H1 (cell line): ENCODE measurements around the gene BPIFB6. TPM values are rescaled to one million over a fixed set of nuclear protein-coding genes. Genes with fewer than 3 reads are reported as not detected.

ENCODE experiments used
- FOSL1 ChIP-seq: IDR thresholded peaks from 2 replicates; pipeline ENCODE4 v1.6.1; 2011; ENCODE audit warnings: mild to moderate bottlenecking, low read depth, low read length, moderate library complexity; ENCODE audit not compliant: insufficient read depth
- JUN ChIP-seq: IDR thresholded peaks from 2 replicates; pipeline ENCODE4 v1.6.1; 2011; ENCODE audit warnings: low read depth, mild to moderate bottlenecking, improper control_type of control experiment, low read length
- KDM4A ChIP-seq: IDR thresholded peaks from one replicate; pipeline ENCODE4 v1.7.1; 2012; ENCODE audit warnings: low read depth, mild to moderate bottlenecking, moderate library complexity, low read length, inconsistent platforms; ENCODE audit not compliant: severe bottlenecking
- MAX ChIP-seq: IDR thresholded peaks from 2 replicates; pipeline ENCODE4 v1.6.1; 2012; ENCODE audit warnings: inconsistent platforms
- POLR2A ChIP-seq, 2 experiments: IDR thresholded peaks; 1 replicate in 1 of 2; 2 replicates in 1 of 2; pipeline ENCODE4 v1.6.1; 2011; ENCODE audit warnings: low read depth in 2 of 2, low read length in 2 of 2, mild to moderate bottlenecking in 2 of 2; ENCODE audit errors: control extremely low read depth in 1 of 2
- SIRT6 ChIP-seq: IDR thresholded peaks from one replicate; pipeline ENCODE4 v1.7.1; 2012; ENCODE audit warnings: low read length, inconsistent platforms
- SIX5 ChIP-seq: IDR thresholded peaks from 2 replicates; pipeline ENCODE4 v1.6.1; 2011; ENCODE audit warnings: mild to moderate bottlenecking, low read depth, low read length
- TCF12 ChIP-seq: IDR thresholded peaks from 2 replicates; pipeline ENCODE4 v1.6.1; 2011; ENCODE audit warnings: low read depth, mild to moderate bottlenecking, low read length
- polyA plus RNA-seq, 7 experiments: library from polyadenylated mRNA; depleted of rRNA in 3 of 7; stranded (reverse) in 5 of 7; unstranded in 2 of 7; fragments of >200 nt in 5 of 7; fragments of 200-250 nt in 2 of 7; gene quantifications; 1 replicate in 5 of 7; 2 replicates in 1 of 7; 4 replicates in 1 of 7; pipeline versions ENCODE4 v1.2.1 to v1.2.3, GENCODE V29; 2011 to 2013; ENCODE audit warnings: missing spikeins in 2 of 7, mixed read lengths in 2 of 7
- total RNA-seq: library from RNA; stranded (reverse); fragmentation: NEBNext Ultra II Directional; extraction: Animal tissue kit (Norgen Biotek cat#: 25700); gene quantifications from 2 replicates; pipeline ENCODE4 v1.2.1, GENCODE V29; 2021

Gene BPIFB6
- total and polyA plus RNA-seq, 2 of the 8 experiments (the other 6 are each of a cell fraction or from before 2014, with no cell fraction given) = not detected

GRCh38 chr20:32993496-32994050 is 37.9 kb upstream of the BPIFB6 start (continued):
- TF ChIP-seq MAX (no peak), SIRT6 (no peak), TCF12 (no peak), JUN (no peak), POLR2A (IDR thresholded peaks at IDR 0.05; ENCODE audit: control extremely low read depth in 1 of 2, low read depth in 2 of 2, low read length in 2 of 2) (no peak), KDM4A (no peak), SIX5 (no peak), FOSL1 (no peak)
